ENCODE measurements around the gene EXD1.
"Not testable (repeated sequence)": the region's sequence is repeated elsewhere in the genome, so short reads cannot be mapped to it uniquely, and the experiment has no call there.

Gene EXD1

DNA sequence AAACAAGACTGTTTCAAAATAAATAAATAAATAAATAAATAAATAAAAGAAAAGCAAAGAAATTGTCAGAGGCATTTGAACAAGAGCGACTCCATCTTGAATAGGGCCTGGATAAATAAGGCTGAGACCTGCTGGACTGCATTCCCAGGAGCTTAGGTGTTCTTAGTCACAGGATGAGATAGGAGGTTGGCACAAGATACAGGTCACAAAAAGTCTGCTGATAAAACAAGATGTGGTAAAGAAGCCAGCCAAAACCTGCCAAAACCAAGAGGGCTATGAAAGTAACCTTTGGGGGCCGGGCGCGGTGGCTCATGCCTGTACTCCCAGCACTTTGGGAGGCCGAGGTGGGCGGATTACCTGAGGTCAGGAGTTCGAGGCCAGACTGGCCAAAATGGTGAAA lies 91.4 kb downstream of the EXD1 start:
- DNase-seq, result not testable (repeated sequence)

- DNase-seq, result not testable (repeated sequence)
Measured at GRCh38 chr15:41135580-41135979, 95.0 kb downstream of the EXD1 start.

GRCh38 chr15:41133454-41133853 lies 97.1 kb downstream of the EXD1 start:
- DNase-seq, result no peak

Measured in GOT3 (cell line).